Melanocyte of skin (primary cell): Measurements from ENCODE around the gene SLC6A1. TPM values are rescaled to one million over a fixed set of nuclear protein-coding genes. Genes with fewer than 3 reads are reported as not detected.

Source experiments
- total RNA-seq, 2 donors: library from RNA; depleted of rRNA; stranded (reverse); fragments of >200 nt; gene quantifications; 2 replicates each; pipeline ENCODE4 v1.2.3, GENCODE V29; 2012

Gene SLC6A1
- total RNA-seq: not detected

GRCh38 chr3:10992017-10992942, at the start of gene SLC6A1:
TSS of gene SLC6A1 (plus strand) at chr3:10992748. CDS start at chr3:11017212, 24,464 bp downstream.

Other genes with a start within 250 kb of the SLC6A1 start
- not detected for gene SLC6A11, start 176.5 kb upstream of the SLC6A1 start, total RNA-seq
- gene HRH1, start 161.7 kb downstream of the SLC6A1 start, total RNA-seq: under 1 TPM; 0.33 to 0.34 TPM